ENCODE measurements around the gene MBD4. TPM values are rescaled to one million over a fixed set of nuclear protein-coding genes. Genes with fewer than 3 reads are reported as not detected.

Gene MBD4
- total RNA-seq, 1 experiment from 2014 or later, result 35.8 TPM

DNA sequence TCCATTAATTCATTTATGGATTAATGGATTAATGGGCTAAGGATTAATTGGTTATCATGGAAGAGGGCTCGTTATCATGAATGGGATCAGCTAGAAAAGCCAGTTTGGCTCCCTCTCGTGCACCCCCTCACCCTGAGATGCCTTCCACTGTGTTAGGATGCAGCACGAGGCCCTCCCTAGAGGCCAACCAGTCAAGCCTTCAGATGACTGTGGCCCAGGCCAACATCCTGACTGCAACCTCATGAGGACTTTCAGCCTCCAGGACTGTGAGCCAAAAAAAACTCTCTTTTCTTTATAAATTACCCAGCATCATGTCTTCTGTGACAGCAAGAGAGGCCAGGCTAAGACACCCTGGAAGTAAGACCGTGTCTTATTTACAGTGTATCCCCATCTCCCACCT lies 20.3 kb downstream of the MBD4 start:
- CTCF ChIA-PET, result no interaction called here
- POLR2A ChIA-PET, result interaction anchor here (0.9 kb wide), 1 partner anchor 10 kb away, joined by 4 read pairs; no protein-coding TSS in a partner anchor
- H3K36me3 Mint-ChIP-seq (ENCODE audit: insufficient read depth, unreplicated experiment), result no peaks in the 10 kb centered on the region
- no TSS peak for BruUV-seq (replicated peaks)
- peaks cover 5% of the 10 kb centered on the region for H3K4me1 Mint-ChIP-seq (ENCODE audit: insufficient read depth, unreplicated experiment)
- DNase-seq (ENCODE audit: unreplicated experiment), result no peak
- H3K9me3 Mint-ChIP-seq (ENCODE audit: unreplicated experiment), result no peaks in the 10 kb centered on the region
- TF ChIP-seq, protein P1, sequence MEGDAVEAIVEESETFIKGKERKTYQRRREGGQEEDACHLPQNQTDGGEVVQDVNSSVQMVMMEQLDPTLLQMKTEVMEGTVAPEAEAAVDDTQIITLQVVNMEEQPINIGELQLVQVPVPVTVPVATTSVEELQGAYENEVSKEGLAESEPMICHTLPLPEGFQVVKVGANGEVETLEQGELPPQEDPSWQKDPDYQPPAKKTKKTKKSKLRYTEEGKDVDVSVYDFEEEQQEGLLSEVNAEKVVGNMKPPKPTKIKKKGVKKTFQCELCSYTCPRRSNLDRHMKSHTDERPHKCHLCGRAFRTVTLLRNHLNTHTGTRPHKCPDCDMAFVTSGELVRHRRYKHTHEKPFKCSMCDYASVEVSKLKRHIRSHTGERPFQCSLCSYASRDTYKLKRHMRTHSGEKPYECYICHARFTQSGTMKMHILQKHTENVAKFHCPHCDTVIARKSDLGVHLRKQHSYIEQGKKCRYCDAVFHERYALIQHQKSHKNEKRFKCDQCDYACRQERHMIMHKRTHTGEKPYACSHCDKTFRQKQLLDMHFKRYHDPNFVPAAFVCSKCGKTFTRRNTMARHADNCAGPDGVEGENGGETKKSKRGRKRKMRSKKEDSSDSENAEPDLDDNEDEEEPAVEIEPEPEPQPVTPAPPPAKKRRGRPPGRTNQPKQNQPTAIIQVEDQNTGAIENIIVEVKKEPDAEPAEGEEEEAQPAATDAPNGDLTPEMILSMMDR (IDR thresholded peaks at IDR 0.05; ENCODE audit: unreplicated experiment), result no peak
- intact Hi-C loops (cut with micrococcal nuclease), result no loop called here
- H3K27ac Mint-ChIP-seq (ENCODE audit: low read depth, unreplicated experiment), result no peak overlapping the region
- H3K4me3 Mint-ChIP-seq (ENCODE audit: unreplicated experiment), result no peak overlapping the region
- no peaks in the 10 kb centered on the region for H3K27me3 Mint-ChIP-seq (ENCODE audit: insufficient read depth, unreplicated experiment)

DNA sequence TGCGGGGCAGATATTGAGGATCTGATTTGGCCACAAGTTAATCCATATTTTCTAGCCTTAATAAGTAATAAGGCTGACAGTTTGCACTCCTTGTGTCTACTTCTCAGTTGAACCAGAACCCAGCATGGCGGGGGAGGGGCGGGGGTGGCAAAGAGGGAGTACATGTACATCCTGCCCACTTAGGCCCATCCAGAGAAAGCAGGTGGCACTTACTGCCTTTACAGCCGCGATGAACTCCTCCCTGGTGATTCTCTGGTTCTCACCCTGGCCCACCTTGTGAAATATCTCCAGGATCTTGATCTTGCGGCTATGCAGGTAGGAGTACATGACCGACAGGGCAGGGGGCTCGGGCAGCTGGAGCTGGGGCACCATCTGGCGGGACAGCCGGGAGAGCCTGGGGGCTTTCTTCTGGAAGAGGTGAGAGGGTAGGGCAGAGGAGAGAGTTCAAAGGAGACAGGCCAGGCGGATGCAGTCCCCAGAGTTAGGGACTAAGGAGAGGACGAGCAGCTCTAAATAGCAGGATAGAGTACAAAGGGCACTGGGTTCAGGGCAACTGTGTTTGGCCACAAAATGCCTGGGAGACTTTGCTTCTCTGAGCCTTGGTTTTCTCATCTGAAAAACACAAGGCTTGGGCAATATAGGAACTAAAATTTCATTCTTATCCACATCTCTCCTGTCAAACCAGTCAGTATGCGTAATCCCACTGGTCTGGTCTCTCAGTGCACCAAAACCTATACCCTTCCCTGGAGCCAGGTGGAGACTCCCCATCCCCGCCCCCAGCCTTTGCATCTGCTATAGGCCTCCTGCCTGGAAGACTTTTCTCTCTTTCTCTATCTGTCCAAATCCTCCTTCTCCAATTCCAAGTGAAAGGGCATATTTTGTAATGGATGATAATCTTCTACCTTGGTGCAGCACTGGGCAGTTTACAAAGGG lies 21.4 kb downstream of the MBD4 start:
- H3K4me1 Mint-ChIP-seq (ENCODE audit: insufficient read depth, unreplicated experiment), result peaks cover 7% of the 10 kb centered on the region
- TF ChIP-seq, protein P1 (IDR thresholded peaks at IDR 0.05; ENCODE audit: unreplicated experiment), result no peak
- POLR2A ChIA-PET, result no interaction called here

DNA sequence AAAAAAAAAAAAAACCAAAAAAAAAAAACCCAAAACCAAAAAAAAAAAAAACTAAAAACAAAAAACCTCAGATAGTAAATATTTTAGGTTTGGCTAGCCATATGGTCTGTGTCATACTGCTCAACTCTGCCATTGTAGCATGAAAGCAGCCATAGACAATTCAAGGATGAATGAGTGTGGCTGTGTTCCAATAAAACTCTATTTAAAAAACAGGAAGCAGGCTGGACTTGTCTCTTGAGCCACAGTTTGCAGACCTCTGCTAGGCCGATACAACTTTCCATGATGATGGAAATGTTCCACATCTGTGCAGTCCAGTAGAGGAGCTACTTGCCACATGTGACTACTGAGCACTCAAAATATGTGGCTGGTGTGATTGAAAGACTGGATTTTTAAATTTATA lies 22.4 kb downstream of the MBD4 start:
- DNase-seq (ENCODE audit: unreplicated experiment), result no peak
- CTCF ChIA-PET, result interaction anchor here (1.0 kb wide), 1 partner anchor 73 kb away, joined by 3 read pairs; no protein-coding TSS in a partner anchor
- no peaks in the 10 kb centered on the region for H3K36me3 Mint-ChIP-seq (ENCODE audit: insufficient read depth, unreplicated experiment)
- intact Hi-C loops (cut with micrococcal nuclease), result no loop called here
- H3K27ac Mint-ChIP-seq (ENCODE audit: low read depth, unreplicated experiment), result no peak overlapping the region
- H3K4me1 Mint-ChIP-seq (ENCODE audit: insufficient read depth, unreplicated experiment), result peaks cover 10% of the 10 kb centered on the region
- no TSS peak for BruUV-seq (replicated peaks)
- no peaks in the 10 kb centered on the region for H3K27me3 Mint-ChIP-seq (ENCODE audit: insufficient read depth, unreplicated experiment)
- TF ChIP-seq, protein P1 (IDR thresholded peaks at IDR 0.05; ENCODE audit: unreplicated experiment), result no peak
- no peak overlapping the region for H3K4me3 Mint-ChIP-seq (ENCODE audit: unreplicated experiment)
- no peaks in the 10 kb centered on the region for H3K9me3 Mint-ChIP-seq (ENCODE audit: unreplicated experiment)
- POLR2A ChIA-PET, result no interaction called here

More for the DNA sequence above, 21.4 kb downstream of the MBD4 start:
- DNase-seq (ENCODE audit: unreplicated experiment), result no peak
- no TSS peak for BruUV-seq (replicated peaks)
- Mint-ChIP-seq H3K27ac (ENCODE audit: low read depth, unreplicated experiment) (no peak overlapping the region), H3K27me3 (ENCODE audit: insufficient read depth, unreplicated experiment) (no peaks in the 10 kb centered on the region), H3K36me3 (ENCODE audit: insufficient read depth, unreplicated experiment) (no peaks in the 10 kb centered on the region), H3K4me3 (ENCODE audit: unreplicated experiment) (no peak overlapping the region), H3K9me3 (ENCODE audit: unreplicated experiment) (no peaks in the 10 kb centered on the region)
- CTCF ChIA-PET, result no interaction called here
- intact Hi-C loops (cut with micrococcal nuclease), result no loop called here

DNA sequence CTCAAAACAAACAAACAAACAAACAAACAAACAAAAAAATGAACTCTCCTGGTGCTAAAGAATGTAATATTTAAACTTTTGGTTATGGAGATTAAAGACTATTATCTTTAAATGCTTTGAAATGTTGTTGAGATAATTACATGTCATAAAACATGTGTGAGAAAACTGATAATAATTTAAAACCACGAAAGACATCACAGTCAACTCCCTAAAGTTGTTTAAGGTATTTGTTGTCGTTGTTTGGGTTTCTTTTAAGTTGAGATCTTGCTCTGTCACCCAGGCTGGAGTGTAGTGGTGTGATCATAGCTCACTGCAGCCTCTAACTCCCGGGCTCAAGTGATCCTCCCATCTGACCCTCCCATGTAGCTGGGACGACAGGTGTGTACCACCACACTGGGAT lies 23.3 kb downstream of the MBD4 start:
- no peak for DNase-seq (ENCODE audit: unreplicated experiment)
- CTCF ChIA-PET, result interaction anchor here (1.0 kb wide), 1 partner anchor 74 kb away, joined by 3 read pairs; no protein-coding TSS in a partner anchor
- TF ChIP-seq, protein P1 (IDR thresholded peaks at IDR 0.05; ENCODE audit: unreplicated experiment), result no peak
- Mint-ChIP-seq H3K4me3 (ENCODE audit: unreplicated experiment) (no peak overlapping the region), H3K9me3 (ENCODE audit: unreplicated experiment) (no peaks in the 10 kb centered on the region), H3K27ac (ENCODE audit: low read depth, unreplicated experiment) (no peak overlapping the region), H3K27me3 (ENCODE audit: insufficient read depth, unreplicated experiment) (no peaks in the 10 kb centered on the region), H3K36me3 (ENCODE audit: insufficient read depth, unreplicated experiment) (no peaks in the 10 kb centered on the region), H3K4me1 (ENCODE audit: insufficient read depth, unreplicated experiment) (peaks cover 10% of the 10 kb centered on the region)
- intact Hi-C loops (cut with micrococcal nuclease), result no loop called here
- no TSS peak for BruUV-seq (replicated peaks)
- POLR2A ChIA-PET, result no interaction called here
